Measurements from ENCODE around the gene OXCT1.

The OXCT1 gene

GRCh38 chr5:41869724-41870626, at the start of gene OXCT1:
TSS of gene OXCT1 (minus strand) at chr5:41870425. CDS start at chr5:41870358, 67 bp downstream.
- DNase-seq, result peak; percentile 72

- DNase-seq, result no peak
These were observed 47.9 kb upstream of the OXCT1 start for GRCh38 chr5:41918105-41918504.

- no peak for DNase-seq
These were observed 38.3 kb upstream of the OXCT1 start for GRCh38 chr5:41908374-41909079.

- DNase-seq, result no peak
These were observed 35.9 kb upstream of the OXCT1 start for GRCh38 chr5:41906151-41906550.

GRCh38 chr5:41903892-41904799, 33.9 kb upstream of the OXCT1 start, which contains the start of gene RIMOC1:
TSS of gene RIMOC1 (plus strand) at chr5:41904344. CDS start at chr5:41904368, 24 bp downstream.
- peak; percentile 99 for DNase-seq

- no peak for DNase-seq
These were observed 33.2 kb upstream of the OXCT1 start for GRCh38 chr5:41903382-41903891.

- no peak for DNase-seq
These were observed 26.0 kb upstream of the OXCT1 start for GRCh38 chr5:41896230-41896629.

- no peak for DNase-seq
These were observed 23.0 kb upstream of the OXCT1 start for GRCh38 chr5:41893074-41893851.

GRCh38 chr5:41892031-41892430, 21.8 kb upstream of the OXCT1 start:
- DNase-seq, result no peak

- DNase-seq, result no peak
These were observed 21.0 kb upstream of the OXCT1 start for GRCh38 chr5:41891066-41891707.

- DNase-seq, result no peak
These were observed 15.1 kb upstream of the OXCT1 start for GRCh38 chr5:41885286-41885685.

GRCh38 chr5:41883936-41884335, 13.7 kb upstream of the OXCT1 start:
- no peak for DNase-seq

GRCh38 chr5:41883243-41883642, 13.0 kb upstream of the OXCT1 start:
- DNase-seq, result no peak

GRCh38 chr5:41882765-41883164, 12.5 kb upstream of the OXCT1 start:
- no peak for DNase-seq

GRCh38 chr5:41878643-41879478, 8.6 kb upstream of the OXCT1 start:
- DNase-seq, result no peak

- DNase-seq, result no peak
These were observed 7.9 kb upstream of the OXCT1 start for GRCh38 chr5:41878173-41878572.

GRCh38 chr5:41877408-41877807, 7.2 kb upstream of the OXCT1 start:
- DNase-seq, result no peak

GRCh38 chr5:41876678-41877077, 6.5 kb upstream of the OXCT1 start:
- DNase-seq, result no peak

- DNase-seq, result no peak
These were observed 4.9 kb upstream of the OXCT1 start for GRCh38 chr5:41875121-41875520.

GRCh38 chr5:41874512-41875060, 4.4 kb upstream of the OXCT1 start:
- DNase-seq, result no peak

Data from NCI-H187 treated with DMSO at 0.1 percent for 48 hours (cell line).